Spleen (tissue), 11 donors: ENCODE results near the gene CACNG8. TPM values are rescaled to one million over a fixed set of nuclear protein-coding genes. Genes with fewer than 3 reads are reported as not detected.

ENCODE experiments used
- DNase-seq: peaks from one replicate; pipeline ENCODE4 v3.0.0-alpha.2; 2020
- H3K27ac ChIP-seq, 8 donors: fragments of 200-600 bp; sonication (generic) in 7 of 8; 1 replicate in 4 of 8; 2 replicates in 4 of 8; pipeline versions ENCODE4 v1.5.0 to v1.8.0; 2016 to 2021; ENCODE audit warnings: inconsistent platforms in 4 of 8, mild to moderate bottlenecking in 4 of 8, moderate library complexity in 1 of 8
- H3K27me3 ChIP-seq, 7 donors: fragments of 200-600 bp; sonication (generic) in 6 of 7; replicated peaks in 1 of 7; 1 replicate in 4 of 7; 2 replicates in 3 of 7; pipeline versions ENCODE4 v1.5.0 to v1.8.0; 2016 to 2021; ENCODE audit warnings: inconsistent platforms in 3 of 7, mild to moderate bottlenecking in 1 of 7
- H3K36me3 ChIP-seq, 6 donors: fragments of 200-600 bp; sonication (generic) in 5 of 6; 1 replicate in 4 of 6; 2 replicates in 2 of 6; pipeline versions ENCODE4 v1.5.0 to v1.8.0; 2016 to 2021; ENCODE audit warnings: inconsistent platforms in 2 of 6
- H3K4me1 ChIP-seq, 6 donors: fragments of 200-600 bp; sonication (generic) in 5 of 6; 1 replicate in 3 of 6; 2 replicates in 3 of 6; pipeline versions ENCODE4 v1.5.0 to v1.8.0; 2016 to 2021; ENCODE audit warnings: inconsistent platforms in 3 of 6
- H3K4me3 ChIP-seq, 8 donors: fragments of 200-600 bp; sonication (generic) in 7 of 8; 1 replicate in 4 of 8; 2 replicates in 4 of 8; pipeline versions ENCODE4 v1.5.0 to v1.8.0; 2016 to 2021; ENCODE audit warnings: inconsistent platforms in 4 of 8, mild to moderate bottlenecking in 4 of 8, moderate library complexity in 2 of 8
- H3K9me3 ChIP-seq, 8 donors: fragments of 200-600 bp; sonication (generic) in 7 of 8; 1 replicate in 4 of 8; 2 replicates in 4 of 8; pipeline versions ENCODE4 v1.5.0 to v1.8.0; 2016 to 2021; ENCODE audit warnings: inconsistent platforms in 4 of 8
- POLR2A ChIP-seq, 3 donors: fragments of 450-650 bp; IDR thresholded peaks; one replicate each; pipeline ENCODE4 v1.5.1; 2017; ENCODE audit warnings: antibody characterized with exemption in 3 of 3, mild to moderate bottlenecking in 1 of 3
- POLR2AphosphoS5 ChIP-seq, 3 donors: sonication (generic); formaldehyde crosslinking; IDR thresholded peaks; one replicate each; pipeline ENCODE4 v1.5.1; 2017; ENCODE audit warnings: antibody characterized with exemption in 3 of 3
- WGBS, 5 donors: extraction: QIAGEN DNeasy Blood & Tissue Kit in 3 of 5; methylation state at CpG; one replicate each; pipeline versions ENCODE4 v1.1.5 to v1.1.7; 2013 to 2018; 5-methylcytosine and 5-hydroxymethylcytosine counted together
- intact Hi-C: fragments of 100-400 bp; cut with DNase I; formaldehyde crosslinking; loops from one replicate; pipeline ENCODE4 v1.15.0; 2023; ENCODE audit warnings: low total_unique reads
- polyA plus RNA-seq, 3 donors: library from polyadenylated mRNA; stranded (reverse); fragments of 200-250 nt; gene quantifications; one replicate each; pipeline ENCODE4 v1.2.1, GENCODE V29; 2013
- total RNA-seq, 7 donors: library from RNA; depleted of rRNA in 3 of 7; stranded (reverse); fragments of >200 nt in 3 of 7; fragmentation: NEBNext Ultra II Directional in 4 of 7; extraction: Animal tissue kit (Norgen Biotek cat#: 25700) in 4 of 7; gene quantifications; one replicate each; pipeline versions ENCODE4 v1.1.0 to v1.2.1, GENCODE V29; 2016 to 2021
- TF ChIP-seq, protein P1 (sequence below), 11 experiments: fragments of 200-600 bp in 7 of 11; fragments of 450-650 bp in 4 of 11; sonication (generic) in 4 of 11; IDR thresholded peaks in 8 of 11; conservative IDR thresholded peaks in 3 of 11; 1 replicate in 7 of 11; 2 replicates in 4 of 11; pipeline versions ENCODE4 v1.4.0 to v1.8.0; 2016 to 2021; ENCODE audit warnings: antibody characterized with exemption in 11 of 11, inconsistent platforms in 4 of 11, mild to moderate bottlenecking in 1 of 11
- donor health status: healthy with polysubstance abuse.
- donor health status: DM: no; HTN: no; CAD: no; lungs with moderate emphysema.
- donor health status: DM: no; HTN: no; CAD: no.
- donor health status: Bipolar disorder and iron deficiency.
- donor health status: healthy.
- donor health status: DM: no; HTN: no; CAD: no.
- donor health status: DM: yes; HTN: yes; CAD: no.

The CACNG8 gene
- total and polyA plus RNA-seq, 10 donors, result 0.02 to 0.11 (median 0.05) TPM; not detected in 6

DNA sequence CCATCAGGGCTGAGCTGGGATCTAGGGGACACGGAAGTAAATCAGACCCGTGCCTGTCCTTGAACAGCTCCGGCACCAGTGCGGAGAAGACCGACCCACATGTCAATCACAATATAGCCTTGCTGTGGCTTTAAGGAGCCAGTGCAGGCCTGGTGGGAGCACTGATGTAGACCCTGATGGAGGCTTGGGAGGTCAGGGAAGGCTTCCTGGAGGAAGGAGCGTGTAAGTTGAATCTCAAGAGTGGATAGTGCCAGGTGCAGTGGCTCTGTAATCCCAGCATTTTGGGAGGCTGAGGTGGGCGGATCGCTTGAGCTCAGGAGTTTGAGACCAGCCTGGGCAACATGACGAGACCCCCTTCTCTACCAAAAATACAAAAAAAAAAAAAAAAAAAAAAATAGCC, 10.8 kb upstream of the CACNG8 start:
- Histone ChIP-seq H3K27ac (no peak overlapping the region), H3K9me3 (peaks cover 0 to 10% (median 4%) of the 10 kb centered on the region in 8 donors), H3K27me3 (peaks cover 0 to 98% (median 0%) of the 10 kb centered on the region in 7 donors), H3K36me3 (no peaks in the 10 kb centered on the region), H3K4me1 (no peaks in the 10 kb centered on the region), H3K4me3 (no peak overlapping the region)
- no peak for DNase-seq
- TF ChIP-seq, protein P1, sequence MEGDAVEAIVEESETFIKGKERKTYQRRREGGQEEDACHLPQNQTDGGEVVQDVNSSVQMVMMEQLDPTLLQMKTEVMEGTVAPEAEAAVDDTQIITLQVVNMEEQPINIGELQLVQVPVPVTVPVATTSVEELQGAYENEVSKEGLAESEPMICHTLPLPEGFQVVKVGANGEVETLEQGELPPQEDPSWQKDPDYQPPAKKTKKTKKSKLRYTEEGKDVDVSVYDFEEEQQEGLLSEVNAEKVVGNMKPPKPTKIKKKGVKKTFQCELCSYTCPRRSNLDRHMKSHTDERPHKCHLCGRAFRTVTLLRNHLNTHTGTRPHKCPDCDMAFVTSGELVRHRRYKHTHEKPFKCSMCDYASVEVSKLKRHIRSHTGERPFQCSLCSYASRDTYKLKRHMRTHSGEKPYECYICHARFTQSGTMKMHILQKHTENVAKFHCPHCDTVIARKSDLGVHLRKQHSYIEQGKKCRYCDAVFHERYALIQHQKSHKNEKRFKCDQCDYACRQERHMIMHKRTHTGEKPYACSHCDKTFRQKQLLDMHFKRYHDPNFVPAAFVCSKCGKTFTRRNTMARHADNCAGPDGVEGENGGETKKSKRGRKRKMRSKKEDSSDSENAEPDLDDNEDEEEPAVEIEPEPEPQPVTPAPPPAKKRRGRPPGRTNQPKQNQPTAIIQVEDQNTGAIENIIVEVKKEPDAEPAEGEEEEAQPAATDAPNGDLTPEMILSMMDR (IDR thresholded peaks at IDR 0.05 in 8 of 11, conservative IDR thresholded peaks at IDR 0.05 in 3 of 11), result no peak
- no peak for TF ChIP-seq POLR2AphosphoS5 (IDR thresholded peaks at IDR 0.05)
- TF ChIP-seq POLR2A (IDR thresholded peaks at IDR 0.05), result no peak
- WGBS, 5 donors, result 77 to 86% (median 83%) methylated on average over 9 of the region's 9 CpGs
- intact Hi-C loops, result no loop called here

DNA sequence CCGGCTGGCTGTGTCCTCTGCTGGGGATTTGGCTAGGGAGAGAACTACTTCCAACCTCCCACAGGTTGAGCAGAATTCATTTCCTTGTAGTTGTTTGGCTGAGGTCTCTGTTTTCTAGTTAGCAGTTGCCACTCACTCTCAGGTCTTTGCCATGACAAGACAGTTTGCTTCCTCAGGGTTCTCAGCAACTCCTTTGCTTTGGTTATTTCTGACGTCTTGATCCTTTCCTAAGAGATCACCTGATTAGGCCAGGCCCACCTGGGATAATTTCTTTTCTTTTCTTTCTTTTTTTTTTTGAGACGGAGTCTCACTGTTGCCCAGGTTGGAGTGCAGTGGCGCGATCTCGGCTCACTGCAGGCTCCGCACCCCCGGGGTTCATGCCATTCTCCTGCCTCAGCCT, 9.4 kb upstream of the CACNG8 start:
- Histone ChIP-seq H3K9me3 (peaks cover 0 to 10% (median 4%) of the 10 kb centered on the region in 8 donors), H3K4me1 (no peaks in the 10 kb centered on the region), H3K4me3 (no peak overlapping the region), H3K27me3 (peaks cover 0 to 98% (median 13%) of the 10 kb centered on the region in 7 donors), H3K27ac (no peak overlapping the region), H3K36me3 (no peaks in the 10 kb centered on the region)
- intact Hi-C loops, result no loop called here
- 78 to 93% (median 89%) methylated on average over 8 of the region's 8 CpGs for WGBS, 5 donors
- DNase-seq, result no peak
- TF ChIP-seq POLR2AphosphoS5 (IDR thresholded peaks at IDR 0.05) (no peak), POLR2A (IDR thresholded peaks at IDR 0.05) (no peak)
- TF ChIP-seq, protein P1 (IDR thresholded peaks at IDR 0.05 in 8 of 11, conservative IDR thresholded peaks at IDR 0.05 in 3 of 11), result no peak

DNA sequence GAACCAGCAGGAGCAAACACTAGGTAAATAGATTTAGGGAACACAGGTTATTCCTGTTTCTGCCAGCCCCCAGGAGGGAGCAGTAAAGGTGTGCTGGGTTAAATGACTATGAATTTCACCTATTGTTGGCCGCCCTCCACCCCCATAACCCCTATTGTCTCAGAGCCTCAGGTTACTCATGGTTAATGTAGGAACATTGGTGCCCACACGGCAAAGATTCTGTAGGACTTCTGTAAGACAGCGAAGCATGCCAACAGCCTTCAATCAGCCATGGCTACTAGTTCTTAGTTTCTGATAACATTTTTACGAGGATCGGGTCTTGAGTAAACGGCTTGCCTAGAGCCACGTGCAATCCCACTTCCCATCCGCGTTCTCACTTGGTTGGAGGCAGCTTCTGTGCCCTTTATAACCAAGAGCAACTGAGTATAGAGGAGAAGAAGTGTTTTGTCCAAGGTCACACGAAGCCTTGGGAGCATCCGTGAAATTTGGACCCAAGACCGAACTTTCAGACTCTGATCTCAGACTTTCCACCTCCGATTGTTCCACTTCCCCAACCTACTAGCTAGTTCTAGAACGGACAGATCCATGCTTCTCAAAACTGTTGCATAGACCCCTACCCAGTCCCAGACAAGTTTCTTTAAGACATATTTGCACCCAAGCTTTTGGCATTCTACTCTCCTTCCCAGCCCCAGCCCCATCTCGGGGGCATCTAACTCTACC, 5.1 kb upstream of the CACNG8 start:
- no peaks in the 10 kb centered on the region for H3K36me3 ChIP-seq
- peaks cover 4 to 100% (median 48%) of the 10 kb centered on the region in 7 donors for H3K27me3 ChIP-seq
- intact Hi-C loops, result no loop called here
- H3K9me3 ChIP-seq, result peaks cover 0 to 10% (median 4%) of the 10 kb centered on the region in 8 donors
- H3K4me3 ChIP-seq, result no peak overlapping the region
- H3K27ac ChIP-seq, result no peak overlapping the region
- TF ChIP-seq, protein P1 (IDR thresholded peaks at IDR 0.05 in 8 of 11, conservative IDR thresholded peaks at IDR 0.05 in 3 of 11), result no peak
- no peak for TF ChIP-seq POLR2A (IDR thresholded peaks at IDR 0.05)
- no peak for TF ChIP-seq POLR2AphosphoS5 (IDR thresholded peaks at IDR 0.05)
- 3 to 7% (median 6%) methylated on average over 15 of the region's 15 CpGs for WGBS, 5 donors
- H3K4me1 ChIP-seq, result no peaks in the 10 kb centered on the region
- DNase-seq, result no peak

DNA sequence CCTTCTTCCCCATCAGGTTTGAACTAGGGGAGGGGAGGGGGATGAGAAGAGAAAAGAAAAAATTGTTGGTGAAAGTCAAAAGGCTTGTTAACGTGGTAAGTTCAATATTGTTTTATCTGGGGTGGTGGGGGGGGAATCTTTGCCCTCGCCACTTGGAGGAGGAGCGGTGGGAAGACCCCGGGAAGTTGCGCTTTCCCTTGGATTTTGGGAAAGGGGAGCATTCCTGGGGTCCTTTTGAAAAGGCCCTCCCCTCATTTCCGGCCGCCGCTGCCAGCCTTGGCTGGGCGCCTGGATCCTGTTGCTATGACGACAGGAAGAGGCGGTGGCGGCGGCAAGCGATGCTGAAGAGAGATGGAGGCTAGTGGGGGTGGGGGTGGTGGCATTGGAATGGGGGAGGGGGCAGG, 4.6 kb upstream of the CACNG8 start:
- WGBS, 5 donors, result 3 to 12% (median 5%) methylated on average over 5 to 14 of the region's 14 CpGs
- peaks cover 4 to 100% (median 52%) of the 10 kb centered on the region in 7 donors for H3K27me3 ChIP-seq
- DNase-seq, result no peak
- peaks cover 0 to 3% (median 0%) of the 10 kb centered on the region in 6 donors for H3K4me1 ChIP-seq
- H3K4me3 ChIP-seq, result no peak overlapping the region
- peaks cover 0 to 9% (median 4%) of the 10 kb centered on the region in 8 donors for H3K9me3 ChIP-seq
- H3K36me3 ChIP-seq, result no peaks in the 10 kb centered on the region
- intact Hi-C loops, result no loop called here
- TF ChIP-seq POLR2AphosphoS5 (IDR thresholded peaks at IDR 0.05) (no peak), POLR2A (IDR thresholded peaks at IDR 0.05) (no peak)
- TF ChIP-seq, protein P1 (IDR thresholded peaks at IDR 0.05 in 8 of 11, conservative IDR thresholded peaks at IDR 0.05 in 3 of 11), result no peak
- H3K27ac ChIP-seq, result no peak overlapping the region
